HG03196 (cell line): ENCODE results near the gene LAMA2.

Experiments
- ATAC-seq: cut with Tn5 transposase; IDR thresholded peaks from one replicate; pipeline ENCODE4 v1.9.1; 2021; ENCODE audit not compliant: unreplicated experiment

Gene LAMA2

DNA sequence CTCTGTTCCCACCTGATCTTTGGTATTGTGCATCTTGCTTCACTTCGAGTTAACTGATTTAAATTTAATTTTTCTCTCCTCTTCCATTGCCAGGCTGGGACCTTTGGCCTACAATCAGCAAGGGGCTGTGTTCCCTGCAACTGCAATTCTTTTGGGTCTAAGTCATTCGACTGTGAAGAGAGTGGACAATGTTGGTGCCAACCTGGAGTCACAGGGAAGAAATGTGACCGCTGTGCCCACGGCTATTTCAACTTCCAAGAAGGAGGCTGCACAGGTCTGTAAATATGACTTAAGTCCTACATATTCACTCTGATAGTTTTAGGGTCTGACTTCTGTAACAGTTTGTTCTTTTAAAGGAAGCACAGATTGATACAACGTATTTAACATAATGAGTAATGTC lies 414.7 kb downstream of the LAMA2 start:
- no peak for ATAC-seq

- ATAC-seq: no peak
Measured at GRCh38 chr6:129302671-129303070, 419.7 kb downstream of the LAMA2 start.

DNA sequence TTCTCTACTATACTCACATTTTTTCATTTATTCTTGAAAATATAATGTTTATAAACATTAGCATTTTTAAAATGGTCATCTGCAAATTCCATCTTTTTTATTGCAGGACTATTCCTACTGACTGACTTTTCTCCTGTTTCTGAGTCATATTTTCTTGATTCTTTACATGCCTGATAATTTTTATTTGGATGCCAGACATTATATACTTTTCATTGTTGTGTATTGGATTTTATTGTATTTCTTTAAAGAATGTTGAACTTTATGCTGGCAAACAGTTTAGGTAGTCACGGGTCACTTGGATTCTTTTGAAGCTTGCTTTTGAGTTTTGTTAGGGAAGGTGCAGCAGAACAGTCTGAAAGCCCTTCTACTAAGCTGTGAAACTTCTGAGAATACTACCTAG lies 423.9 kb downstream of the LAMA2 start:
- ATAC-seq: no peak

GRCh38 chr6:129307845-129308244 lies 424.9 kb downstream of the LAMA2 start:
- no peak for ATAC-seq

DNA sequence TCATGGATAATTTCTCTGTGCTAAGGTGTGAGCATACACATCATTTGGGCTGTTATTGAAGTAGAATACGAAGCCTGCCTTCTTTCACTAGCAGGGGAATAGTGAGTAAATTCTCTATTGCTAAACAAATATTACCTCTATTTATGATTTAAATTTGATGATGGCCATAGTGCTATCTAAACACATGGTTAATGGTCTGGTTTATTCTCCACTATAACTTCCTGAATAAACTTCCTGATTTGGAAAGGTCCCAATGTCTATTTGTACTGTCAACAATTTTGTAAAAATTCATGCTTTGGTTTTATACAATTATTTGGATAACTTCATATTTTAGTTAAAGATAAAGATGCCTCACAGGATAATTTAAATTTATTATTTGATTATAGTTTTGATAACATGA lies 426.2 kb downstream of the LAMA2 start:
- ATAC-seq: no peak

DNA sequence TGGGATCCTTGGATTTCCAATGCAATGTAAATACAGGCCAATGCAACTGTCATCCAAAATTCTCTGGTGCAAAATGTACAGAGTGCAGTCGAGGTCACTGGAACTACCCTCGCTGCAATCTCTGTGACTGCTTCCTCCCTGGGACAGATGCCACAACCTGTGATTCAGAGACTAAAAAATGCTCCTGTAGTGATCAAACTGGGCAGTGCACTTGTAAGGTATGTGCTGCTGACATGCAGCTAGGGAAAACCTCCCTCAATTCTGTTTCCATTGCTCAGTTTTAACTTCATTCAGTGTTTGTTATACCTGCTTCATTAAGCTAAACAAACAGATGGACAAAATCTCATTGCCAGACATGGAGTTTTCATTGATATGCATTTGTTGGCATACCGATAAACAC lies 429.9 kb downstream of the LAMA2 start:
- no peak for ATAC-seq

DNA sequence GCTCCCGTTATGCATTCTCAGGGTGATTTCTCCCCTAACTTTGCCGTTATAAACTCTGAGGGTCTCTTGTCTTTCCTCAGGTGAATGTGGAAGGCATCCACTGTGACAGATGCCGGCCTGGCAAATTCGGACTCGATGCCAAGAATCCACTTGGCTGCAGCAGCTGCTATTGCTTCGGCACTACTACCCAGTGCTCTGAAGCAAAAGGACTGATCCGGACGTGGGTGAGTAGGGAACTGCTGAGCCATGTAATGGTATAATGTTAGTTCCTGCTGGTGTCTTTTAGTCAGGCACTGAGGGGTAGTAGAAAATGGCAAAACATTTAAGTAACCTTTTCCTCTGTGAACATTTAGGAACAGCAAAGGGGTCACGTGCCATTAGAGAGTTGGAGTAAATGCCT lies 431.6 kb downstream of the LAMA2 start:
- ATAC-seq: no peak

- ATAC-seq: no peak
Measured at GRCh38 chr6:129317931-129318820, 435.2 kb downstream of the LAMA2 start.

DNA sequence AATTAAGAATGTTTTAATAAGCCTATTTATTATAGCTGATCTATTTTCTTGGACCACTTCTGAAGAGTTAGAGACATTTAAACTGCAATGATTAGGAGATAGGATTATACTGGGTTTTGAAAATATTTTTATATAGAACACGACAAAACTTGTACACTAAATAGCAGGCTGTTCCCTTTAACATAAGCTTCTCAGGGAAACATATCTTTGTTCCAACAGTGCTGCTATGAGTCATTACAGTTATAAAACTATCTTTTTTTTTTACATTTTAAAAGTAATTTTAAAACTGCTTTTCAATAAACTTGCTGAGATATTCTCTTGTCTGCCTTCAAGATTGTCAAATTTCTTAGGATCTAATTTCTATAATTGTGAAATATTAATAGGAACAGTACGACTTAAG lies 438.0 kb downstream of the LAMA2 start:
- no peak for ATAC-seq

DNA sequence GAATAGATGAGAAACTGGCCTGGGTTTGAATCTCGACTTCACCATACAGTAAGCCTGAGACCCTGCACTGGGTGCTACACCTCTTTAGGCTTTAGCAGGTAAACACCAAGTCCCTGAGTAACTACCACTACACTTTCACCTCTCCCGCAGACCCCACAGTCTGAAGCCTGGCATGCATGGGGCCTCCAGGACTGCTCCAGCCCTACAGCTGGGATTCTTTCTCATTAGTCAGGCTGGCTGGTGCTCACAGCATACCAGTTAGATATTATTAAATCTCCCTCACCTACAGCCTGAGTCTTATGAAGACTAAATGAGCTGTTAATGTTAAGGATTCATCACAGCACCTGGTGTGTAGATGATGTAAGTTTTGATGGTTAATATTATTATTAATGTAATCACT lies 438.4 kb downstream of the LAMA2 start:
- ATAC-seq: no peak

DNA sequence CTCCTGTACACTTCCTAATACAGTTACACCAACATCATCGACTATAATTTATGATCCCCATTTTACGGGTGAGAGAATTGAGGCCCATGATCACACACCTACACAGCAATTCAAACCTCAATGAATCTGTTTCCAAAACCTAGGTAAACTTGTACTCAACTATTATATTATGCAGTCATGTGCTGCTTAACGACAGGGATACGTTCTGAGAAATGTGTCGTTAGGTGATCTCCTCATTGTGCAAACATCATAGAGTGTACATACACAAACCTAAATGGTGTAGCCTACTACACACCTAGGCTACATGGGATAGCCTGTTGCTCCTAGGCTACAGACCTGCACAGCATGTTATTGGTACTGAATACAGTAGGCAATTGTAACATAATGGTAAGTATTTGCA lies 441.4 kb downstream of the LAMA2 start:
- ATAC-seq: no peak

DNA sequence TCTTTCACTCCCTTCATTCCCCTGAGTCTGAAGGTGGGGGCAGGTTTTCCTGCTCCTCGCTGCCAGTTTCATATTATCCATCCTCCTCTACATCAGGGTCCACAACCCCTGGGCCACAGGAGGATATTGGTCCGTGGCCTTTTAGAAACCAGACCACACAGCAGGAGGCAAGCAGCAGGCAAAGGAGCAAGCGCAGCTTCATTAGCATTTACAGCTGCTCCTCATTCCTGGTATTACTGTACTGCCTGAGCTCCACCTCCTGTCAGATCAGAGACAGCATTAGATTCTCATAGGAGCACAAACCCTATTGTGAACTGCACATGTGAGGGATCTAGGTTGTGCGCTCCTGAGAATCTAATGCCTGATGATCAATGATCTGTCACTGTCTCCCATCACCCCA lies 446.7 kb downstream of the LAMA2 start:
- no peak for ATAC-seq

DNA sequence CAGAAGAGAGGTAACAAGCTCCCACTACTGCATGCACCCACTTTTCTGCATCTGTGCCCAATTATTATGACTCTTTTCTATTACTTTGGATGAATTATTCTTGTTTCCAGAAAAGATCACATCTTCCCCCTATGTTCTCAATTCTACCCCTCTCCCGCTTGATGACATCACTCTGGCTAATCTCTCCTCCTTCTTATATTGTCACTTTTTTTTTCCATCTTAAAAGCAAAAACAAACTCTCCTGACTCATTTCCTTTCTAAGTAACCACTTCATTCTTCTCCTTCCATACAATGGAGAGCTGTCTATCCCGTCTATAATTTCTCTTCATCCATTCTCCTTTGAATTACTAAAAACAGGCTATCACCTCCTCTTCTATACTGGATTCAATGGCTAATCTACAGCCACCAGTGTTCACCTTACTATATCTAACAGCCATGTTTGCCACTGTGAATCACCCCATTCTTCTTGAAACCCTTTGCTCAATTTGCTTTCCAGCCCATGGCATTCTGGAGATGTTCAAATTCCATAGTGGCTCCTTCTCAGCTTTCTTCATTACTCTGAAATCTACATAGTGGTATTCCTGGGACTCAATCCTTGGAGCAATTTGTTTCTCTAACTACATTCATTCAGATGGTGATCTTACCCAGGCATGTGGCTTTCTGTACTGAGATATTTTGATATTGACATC lies 448.7 kb downstream of the LAMA2 start:
- ATAC-seq: no peak

DNA sequence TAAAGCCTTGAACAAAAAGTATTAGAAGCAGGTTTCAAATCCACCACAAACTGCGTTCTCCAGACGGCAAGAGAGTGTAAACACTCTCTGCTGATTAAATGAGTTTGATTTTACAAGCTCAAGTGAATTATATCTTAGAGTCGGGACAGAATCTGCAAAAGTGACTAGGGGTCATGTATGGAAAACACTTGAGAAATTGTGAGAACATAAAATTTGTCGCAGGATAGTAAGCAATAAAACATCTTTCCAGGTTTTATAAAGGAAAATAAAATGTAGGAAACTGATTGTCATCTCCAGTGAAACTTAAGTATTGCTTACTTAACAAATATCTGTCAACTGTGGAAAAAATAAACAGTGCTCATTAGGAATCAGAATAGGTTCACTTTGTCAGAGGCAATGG lies 452.9 kb downstream of the LAMA2 start:
- no peak for ATAC-seq

DNA sequence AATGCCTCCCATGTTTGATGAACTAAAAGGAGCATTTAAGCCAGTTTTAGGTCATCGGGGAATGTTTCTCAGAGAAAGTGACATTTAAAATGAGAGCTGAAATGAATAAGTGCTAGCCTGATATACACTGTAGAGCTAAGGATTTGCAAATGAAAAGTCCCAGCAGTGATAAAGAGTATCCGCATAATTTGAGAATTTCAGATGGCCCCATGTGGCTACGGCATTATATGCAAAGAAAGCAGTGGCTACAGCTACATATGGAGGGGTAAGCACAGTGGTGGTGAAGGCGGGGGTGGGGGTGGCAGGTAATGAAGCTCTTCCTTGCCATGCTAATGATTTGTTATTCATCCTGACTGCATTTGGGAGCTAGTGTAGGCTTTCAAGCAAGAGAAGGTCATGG lies 455.7 kb downstream of the LAMA2 start:
- no peak for ATAC-seq

GRCh38 chr6:129340983-129341382 lies 458.0 kb downstream of the LAMA2 start:
- no peak for ATAC-seq

DNA sequence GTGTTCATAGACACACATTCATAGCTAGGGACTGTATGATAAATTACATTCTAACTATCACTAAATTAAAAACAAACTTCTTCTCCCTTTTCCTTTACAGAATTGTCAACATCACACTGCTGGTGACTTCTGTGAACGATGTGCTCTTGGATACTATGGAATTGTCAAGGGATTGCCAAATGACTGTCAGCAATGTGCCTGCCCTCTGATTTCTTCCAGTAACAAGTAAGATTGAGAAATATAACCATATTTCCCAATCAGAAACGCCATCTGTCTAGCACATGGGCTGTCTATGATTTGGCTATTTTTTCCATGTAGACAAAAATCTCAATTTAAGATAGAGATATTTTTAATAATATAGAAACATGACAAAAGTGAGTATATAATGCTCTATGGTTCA lies 459.3 kb downstream of the LAMA2 start:
- ATAC-seq: no peak

DNA sequence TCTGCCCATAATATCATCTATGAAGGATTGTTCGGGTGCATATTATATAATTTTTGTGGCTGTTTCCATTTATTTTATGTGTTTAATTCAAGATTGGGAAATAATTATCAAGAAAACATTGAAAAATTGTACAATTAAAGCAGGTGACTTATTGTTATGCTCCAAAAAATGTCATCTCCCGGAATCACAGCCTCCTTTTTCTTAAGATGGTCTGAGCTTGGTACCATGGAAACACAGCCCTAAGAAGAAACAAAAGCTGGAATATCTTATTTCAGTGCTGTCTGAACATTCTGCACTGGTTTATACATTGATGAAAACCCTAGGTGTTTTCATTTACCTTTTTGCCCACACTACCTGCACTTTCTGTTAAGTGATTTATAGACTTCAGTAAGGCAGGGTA lies 459.9 kb downstream of the LAMA2 start:
- ATAC-seq: no peak

DNA sequence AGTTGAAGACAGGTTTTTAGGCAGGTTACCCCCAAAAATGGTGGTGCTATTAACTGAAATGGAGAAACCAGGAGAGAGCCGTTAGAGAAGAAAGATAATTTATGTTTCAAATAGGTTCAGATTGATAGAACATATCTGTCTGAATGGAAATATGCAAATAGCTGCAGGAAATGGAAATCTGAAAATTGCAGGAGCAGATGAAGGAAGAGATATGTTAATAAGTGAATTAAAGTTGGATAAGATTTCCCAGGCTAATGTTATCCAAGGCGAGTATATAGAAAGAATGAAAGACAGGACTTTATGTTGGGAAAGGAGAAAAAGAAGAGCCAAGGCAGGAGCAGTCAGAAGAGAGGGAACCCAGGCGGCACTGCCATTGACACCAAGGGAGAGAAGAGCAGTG lies 461.4 kb downstream of the LAMA2 start:
- no peak for ATAC-seq

DNA sequence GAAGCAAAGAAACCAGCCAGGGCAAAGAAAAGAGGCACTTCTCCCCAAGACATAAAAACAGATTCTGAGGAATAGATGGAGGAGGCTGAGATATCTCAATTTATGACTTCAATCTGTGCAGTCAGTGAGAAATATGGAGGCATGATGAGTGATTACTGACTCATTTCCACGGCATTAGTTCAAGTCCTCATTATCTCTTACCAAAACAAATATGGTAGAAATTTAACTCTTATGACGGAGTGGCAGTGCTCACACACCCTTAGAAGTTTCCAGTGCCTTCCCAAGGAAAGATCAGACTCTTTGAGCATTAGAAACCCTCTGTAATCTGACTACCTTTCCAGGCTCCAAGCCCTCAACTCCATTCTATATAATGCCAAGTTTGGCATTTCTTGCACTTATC lies 463.0 kb downstream of the LAMA2 start:
- no peak for ATAC-seq

DNA sequence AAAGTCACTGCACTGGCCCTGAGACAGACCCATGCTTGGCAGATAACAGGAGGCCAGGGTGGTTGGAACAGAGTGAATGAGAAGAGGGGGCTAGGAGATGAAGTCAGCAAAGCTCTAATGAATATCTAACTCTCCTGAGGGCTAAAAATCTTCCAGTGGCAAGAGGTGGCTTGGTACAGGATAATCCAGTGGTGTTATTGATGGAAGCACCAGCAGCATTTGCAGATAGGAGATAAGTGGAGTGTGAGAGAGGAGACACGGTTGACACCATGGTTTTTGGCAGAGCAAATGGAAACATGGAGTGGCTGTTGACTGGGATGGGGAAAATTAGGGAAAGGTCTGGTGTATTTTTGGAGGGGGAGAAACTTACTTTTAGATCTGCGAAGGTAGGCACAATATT lies 464.0 kb downstream of the LAMA2 start:
- no peak for ATAC-seq

DNA sequence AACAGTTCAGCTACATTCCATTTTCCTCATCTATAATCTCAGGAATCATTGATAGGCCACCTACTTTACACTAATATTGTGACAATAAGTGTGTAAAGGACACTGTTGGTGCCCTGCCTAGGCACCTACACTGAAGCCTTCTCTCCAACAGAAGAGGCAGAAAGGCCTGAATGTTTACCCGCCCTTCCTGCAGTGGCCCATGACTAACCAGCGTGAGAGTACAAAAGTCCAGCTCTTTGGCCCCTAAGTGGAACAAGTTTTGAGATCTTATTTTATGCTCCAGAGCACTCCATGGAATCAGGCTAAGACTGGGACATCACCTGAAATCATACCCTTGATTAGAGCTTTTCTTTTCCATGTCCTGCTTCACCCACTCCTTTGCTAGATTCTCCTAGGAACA lies 467.3 kb downstream of the LAMA2 start:
- no peak for ATAC-seq

GRCh38 chr6:129351807-129352206 lies 468.9 kb downstream of the LAMA2 start:
- ATAC-seq: no peak
